MM.1S (cell line): ENCODE measurements around the gene BOD1L2.

Source experiments
- DNase-seq: peaks from one replicate; pipeline ENCODE4 v3.0.0-alpha.2; 2015
- H2AFZ ChIP-seq: fragments of 300-600 bp; sonication (generic); 2 replicates; pipeline ENCODE4 v1.6.0; 2016; ENCODE audit warnings: antibody characterized with exemption, low read length
- H3F3A ChIP-seq: fragments of 300-600 bp; sonication (generic); 2 replicates; pipeline ENCODE4 v1.6.1; 2016; ENCODE audit warnings: mild to moderate bottlenecking, antibody characterized with exemption, low read length, moderate library complexity, mixed read lengths; ENCODE audit not compliant: insufficient read depth
- H3K27ac ChIP-seq: fragments of 300-600 bp; sonication (generic); 2 replicates; pipeline ENCODE4 v1.5.1; 2016; ENCODE audit warnings: mild to moderate bottlenecking, low read length
- H3K27me3 ChIP-seq: fragments of 300-600 bp; sonication (generic); replicated peaks from 2 replicates; pipeline ENCODE4 v1.6.0; 2016; ENCODE audit warnings: low read length; ENCODE audit not compliant: insufficient read depth
- H3K36me3 ChIP-seq: fragments of 300-600 bp; sonication (generic); replicated peaks from 2 replicates; pipeline ENCODE4 v1.6.1; 2016; ENCODE audit warnings: mild to moderate bottlenecking, low read length, mixed read lengths; ENCODE audit not compliant: insufficient read depth
- H3K4me1 ChIP-seq: fragments of 300-600 bp; sonication (generic); 2 replicates; pipeline ENCODE4 v1.6.1; 2016; ENCODE audit warnings: low read length, mixed read lengths
- H3K4me2 ChIP-seq: fragments of 300-600 bp; sonication (generic); 2 replicates; pipeline ENCODE4 v1.6.0; 2016; ENCODE audit warnings: low read depth, low read length
- H3K4me3 ChIP-seq: fragments of 300-600 bp; sonication (generic); 2 replicates; pipeline ENCODE4 v1.5.1; 2016; ENCODE audit warnings: low read length, mixed read lengths
- H3K79me2 ChIP-seq: fragments of 300-600 bp; sonication (generic); 2 replicates; pipeline ENCODE4 v1.6.1; 2016; ENCODE audit warnings: mixed run types, low read length, mixed read lengths
- H3K9ac ChIP-seq: fragments of 300-600 bp; sonication (generic); 2 replicates; pipeline ENCODE4 v1.6.1; 2016; ENCODE audit warnings: low read length, mixed read lengths
- H3K9me2 ChIP-seq: fragments of 300-600 bp; sonication (generic); replicated peaks from 2 replicates; pipeline ENCODE4 v1.6.1; 2016; ENCODE audit warnings: mild to moderate bottlenecking, low read length, mixed read lengths; ENCODE audit not compliant: insufficient read depth
- H3K9me3 ChIP-seq: fragments of 300-600 bp; sonication (generic); replicated peaks from 2 replicates; pipeline ENCODE4 v1.6.1; 2016; ENCODE audit warnings: mild to moderate bottlenecking, low read length, mixed read lengths; ENCODE audit not compliant: insufficient read depth
- H4K20me1 ChIP-seq: fragments of 300-600 bp; sonication (generic); 2 replicates; pipeline ENCODE4 v1.6.1; 2016; ENCODE audit warnings: mild to moderate bottlenecking, low read length, moderate library complexity, mixed read lengths; ENCODE audit not compliant: insufficient read depth
- EZH2 ChIP-seq: fragments of 300-600 bp; sonication (generic); optimal IDR thresholded peaks from 2 replicates; pipeline ENCODE3; 2017; ENCODE audit warnings: low read depth, mild to moderate bottlenecking, antibody characterized with exemption, low read length, mixed read lengths
- EZH2phosphoT487 ChIP-seq: fragments of 300-600 bp; sonication (generic); IDR thresholded peaks from 2 replicates; pipeline ENCODE4 v1.6.1; 2018; ENCODE audit warnings: antibody characterized with exemption, low read length
- TF ChIP-seq, protein P1 (sequence below): fragments of 300-600 bp; sonication (generic); IDR thresholded peaks from 2 replicates; pipeline ENCODE4 v1.5.1; 2016; ENCODE audit warnings: antibody characterized with exemption, low read length, mixed read lengths

BOD1L2 gene

DNA sequence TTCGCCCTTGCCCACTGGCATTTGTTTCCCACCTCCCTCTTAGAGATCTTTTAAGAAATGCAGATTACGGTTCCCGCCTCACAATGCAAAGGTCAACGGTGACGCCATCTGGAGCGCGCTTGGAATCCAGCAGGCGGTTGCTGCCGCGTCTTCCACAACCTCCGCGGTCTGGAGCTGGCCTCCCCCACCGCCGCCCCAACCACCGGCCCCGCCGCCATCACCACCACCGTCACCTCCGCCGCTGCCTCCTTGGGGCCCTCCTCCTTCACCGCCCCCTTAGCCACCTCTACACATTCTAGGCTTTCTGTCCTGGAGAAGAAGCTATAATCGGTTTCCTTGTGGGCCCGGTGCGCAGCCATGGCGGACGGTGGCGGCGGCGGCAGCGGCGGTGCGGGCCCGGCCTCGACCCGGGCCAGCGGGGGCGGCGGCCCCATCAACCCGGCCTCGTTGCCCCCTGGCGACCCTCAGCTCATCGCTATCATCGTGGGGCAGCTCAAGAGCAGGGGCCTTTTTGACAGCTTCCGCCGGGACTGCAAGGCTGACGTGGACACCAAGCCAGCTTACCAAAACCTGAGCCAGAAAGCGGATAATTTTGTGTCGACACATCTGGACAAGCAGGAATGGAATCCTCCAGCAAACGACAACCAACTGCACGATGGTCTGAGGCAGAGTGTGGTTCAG is at the start of gene BOD1L2:
TSS of gene BOD1L2 (plus strand) at position 132 of the 681 bp plus-strand sequence. CDS start at position 358, 226 bp downstream.
- DNase-seq, result no peak
- Histone ChIP-seq H3K27ac (no peak within 1 kb of the TSS), H3K9me3 (no peaks in the 10 kb centered on the region), H3F3A (no peaks in the 10 kb centered on the region), H3K79me2 (no peaks in the 10 kb centered on the region), H3K9ac (no peak within 1 kb of the TSS), H3K4me2 (no peak within 1 kb of the TSS), H3K4me1 (no peaks in the 10 kb centered on the region), H3K9me2 (no peaks in the 10 kb centered on the region), H3K4me3 (no peak within 1 kb of the TSS), H3K36me3 (no peaks in the 10 kb centered on the region), H4K20me1 (no peaks in the 10 kb centered on the region), H2AFZ (no peak within 1 kb of the TSS), H3K27me3 (no peaks in the 10 kb centered on the region)
- TF ChIP-seq, protein P1, sequence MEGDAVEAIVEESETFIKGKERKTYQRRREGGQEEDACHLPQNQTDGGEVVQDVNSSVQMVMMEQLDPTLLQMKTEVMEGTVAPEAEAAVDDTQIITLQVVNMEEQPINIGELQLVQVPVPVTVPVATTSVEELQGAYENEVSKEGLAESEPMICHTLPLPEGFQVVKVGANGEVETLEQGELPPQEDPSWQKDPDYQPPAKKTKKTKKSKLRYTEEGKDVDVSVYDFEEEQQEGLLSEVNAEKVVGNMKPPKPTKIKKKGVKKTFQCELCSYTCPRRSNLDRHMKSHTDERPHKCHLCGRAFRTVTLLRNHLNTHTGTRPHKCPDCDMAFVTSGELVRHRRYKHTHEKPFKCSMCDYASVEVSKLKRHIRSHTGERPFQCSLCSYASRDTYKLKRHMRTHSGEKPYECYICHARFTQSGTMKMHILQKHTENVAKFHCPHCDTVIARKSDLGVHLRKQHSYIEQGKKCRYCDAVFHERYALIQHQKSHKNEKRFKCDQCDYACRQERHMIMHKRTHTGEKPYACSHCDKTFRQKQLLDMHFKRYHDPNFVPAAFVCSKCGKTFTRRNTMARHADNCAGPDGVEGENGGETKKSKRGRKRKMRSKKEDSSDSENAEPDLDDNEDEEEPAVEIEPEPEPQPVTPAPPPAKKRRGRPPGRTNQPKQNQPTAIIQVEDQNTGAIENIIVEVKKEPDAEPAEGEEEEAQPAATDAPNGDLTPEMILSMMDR, result no peak
- TF ChIP-seq EZH2 (no peak), EZH2phosphoT487 (no peak)

- Histone ChIP-seq H3K4me2 (no peak overlapping the region), H3K27me3 (no peaks in the 10 kb centered on the region), H3K36me3 (no peaks in the 10 kb centered on the region), H3K9ac (no peak overlapping the region), H3K9me3 (no peaks in the 10 kb centered on the region), H3K4me3 (no peak overlapping the region), H3K79me2 (no peaks in the 10 kb centered on the region), H4K20me1 (no peaks in the 10 kb centered on the region), H3F3A (no peaks in the 10 kb centered on the region), H3K27ac (no peak overlapping the region), H3K9me2 (no peaks in the 10 kb centered on the region), H2AFZ (no peak overlapping the region), H3K4me1 (no peaks in the 10 kb centered on the region)
- TF ChIP-seq EZH2, result no peak
- TF ChIP-seq EZH2phosphoT487, result no peak
- TF ChIP-seq, protein P1, result no peak
- DNase-seq, result peak; percentile 45
Observed at GRCh38 chr18:57107140-57107832, 39.6 kb upstream of the BOD1L2 start.

DNA sequence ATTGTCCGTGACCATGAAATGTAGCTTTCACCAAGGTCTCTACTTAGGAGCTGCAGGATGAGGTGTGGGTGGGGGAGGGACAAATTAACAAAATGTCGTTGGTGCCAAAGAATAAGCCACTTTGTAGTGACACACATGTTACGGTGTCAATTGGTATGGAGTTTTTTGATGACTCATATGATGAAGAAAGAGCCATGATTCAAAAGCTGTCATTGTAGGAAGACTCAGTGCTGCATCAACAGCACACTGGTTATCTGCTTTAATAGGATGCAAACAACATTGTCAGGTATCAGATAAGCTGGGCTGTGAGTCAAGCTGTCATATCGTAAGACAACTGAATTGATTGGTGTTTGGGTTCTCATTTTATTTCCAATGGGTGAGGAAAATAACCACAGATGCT is 36.6 kb upstream of the BOD1L2 start:
- Histone ChIP-seq H3K36me3 (no peaks in the 10 kb centered on the region), H3F3A (no peaks in the 10 kb centered on the region), H3K79me2 (no peaks in the 10 kb centered on the region), H4K20me1 (no peaks in the 10 kb centered on the region), H2AFZ (no peak overlapping the region), H3K9me3 (no peaks in the 10 kb centered on the region), H3K9me2 (no peaks in the 10 kb centered on the region), H3K27me3 (no peaks in the 10 kb centered on the region), H3K4me2 (no peak overlapping the region), H3K4me3 (no peak overlapping the region), H3K4me1 (no peaks in the 10 kb centered on the region), H3K27ac (no peak overlapping the region), H3K9ac (no peak overlapping the region)
- TF ChIP-seq EZH2, result no peak
- TF ChIP-seq, protein P1, result no peak
- TF ChIP-seq EZH2phosphoT487, result no peak
- no peak for DNase-seq
